ENCODE data around the gene LIPH.

DNA sequence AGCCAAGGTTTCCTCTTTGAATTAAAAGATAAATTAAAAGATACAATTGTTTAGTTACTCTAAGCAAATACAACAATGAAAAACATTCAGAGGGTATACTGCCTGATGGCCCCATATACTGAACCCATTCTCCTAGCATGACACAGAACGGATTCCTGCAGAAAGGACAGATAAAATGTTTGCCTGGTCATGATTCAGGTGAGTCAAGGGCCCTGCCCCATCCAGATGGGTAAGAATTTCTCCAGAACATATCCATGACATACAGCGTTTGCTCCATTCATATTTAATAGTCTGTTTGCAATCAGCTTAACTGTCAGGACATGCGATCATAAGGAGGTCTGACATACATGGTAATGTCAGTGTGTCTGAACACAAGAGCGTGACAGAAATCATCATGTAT, 62.1 kb downstream of the LIPH start:
- TF ChIP-seq, protein P1, sequence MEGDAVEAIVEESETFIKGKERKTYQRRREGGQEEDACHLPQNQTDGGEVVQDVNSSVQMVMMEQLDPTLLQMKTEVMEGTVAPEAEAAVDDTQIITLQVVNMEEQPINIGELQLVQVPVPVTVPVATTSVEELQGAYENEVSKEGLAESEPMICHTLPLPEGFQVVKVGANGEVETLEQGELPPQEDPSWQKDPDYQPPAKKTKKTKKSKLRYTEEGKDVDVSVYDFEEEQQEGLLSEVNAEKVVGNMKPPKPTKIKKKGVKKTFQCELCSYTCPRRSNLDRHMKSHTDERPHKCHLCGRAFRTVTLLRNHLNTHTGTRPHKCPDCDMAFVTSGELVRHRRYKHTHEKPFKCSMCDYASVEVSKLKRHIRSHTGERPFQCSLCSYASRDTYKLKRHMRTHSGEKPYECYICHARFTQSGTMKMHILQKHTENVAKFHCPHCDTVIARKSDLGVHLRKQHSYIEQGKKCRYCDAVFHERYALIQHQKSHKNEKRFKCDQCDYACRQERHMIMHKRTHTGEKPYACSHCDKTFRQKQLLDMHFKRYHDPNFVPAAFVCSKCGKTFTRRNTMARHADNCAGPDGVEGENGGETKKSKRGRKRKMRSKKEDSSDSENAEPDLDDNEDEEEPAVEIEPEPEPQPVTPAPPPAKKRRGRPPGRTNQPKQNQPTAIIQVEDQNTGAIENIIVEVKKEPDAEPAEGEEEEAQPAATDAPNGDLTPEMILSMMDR (conservative IDR thresholded peaks at IDR 0.05): no peak
- no peak for TF ChIP-seq ZFX (IDR thresholded peaks at IDR 0.05)
